H1 (cell line): ENCODE measurements around the gene AHCY. TPM values are rescaled to one million over a fixed set of nuclear protein-coding genes. Genes with fewer than 3 reads are reported as not detected.

Experiments
- CTCF ChIA-PET: fragments of 300-600 bp; sonication (Branson Sonifier 250); formaldehyde crosslinking; loops from one replicate; lab custom pipeline; 2021; ENCODE audit not compliant: partially characterized antibody; lab: Charles Lee
- POLR2A ChIA-PET: fragments of 300-600 bp; sonication (Branson Sonifier 250); formaldehyde crosslinking; loops from one replicate; lab custom pipeline; 2021; ENCODE audit warnings: inconsistent platforms; ENCODE audit not compliant: partially characterized antibody; lab: Charles Lee
- DNase-seq, 2 experiments: peaks; one replicate each; pipeline versions ENCODE4 v3.0.0 to v3.0.0-alpha.2; 2010 to 2022; ENCODE audit warnings: low spot score in 2 of 2, low read depth in 1 of 2, mixed read lengths in 1 of 2
- FAIRE-seq: peaks from 2 replicates; lab custom pipeline; 2011; peaks lifted over from hg19 to GRCh38; lab: Jason Lieb, UNC
- H2AFZ ChIP-seq: 2 replicates; pipeline ENCODE4 v1.8.1; 2012; ENCODE audit warnings: low read length, inconsistent platforms
- H2AK5ac ChIP-seq: 2 replicates; pipeline ENCODE4 v1.6.1; 2013; ENCODE audit warnings: low read depth, low read length
- H2BK120ac ChIP-seq: replicated peaks from 2 replicates; pipeline ENCODE3; 2013; ENCODE audit warnings: low read depth, low read length, inconsistent platforms
- H2BK12ac ChIP-seq: 2 replicates; pipeline ENCODE4 v1.6.1; 2013; ENCODE audit warnings: low read depth, low read length
- H2BK15ac ChIP-seq: 2 replicates; pipeline ENCODE4 v1.6.1; 2013; ENCODE audit warnings: low read length
- H2BK20ac ChIP-seq: 2 replicates; pipeline ENCODE4 v1.6.1; 2013; ENCODE audit warnings: low read length
- H2BK5ac ChIP-seq: 2 replicates; pipeline ENCODE4 v1.6.1; 2013; ENCODE audit warnings: low read depth, low read length
- H3K14ac ChIP-seq: 2 replicates; pipeline ENCODE4 v1.6.1; 2013; ENCODE audit warnings: inconsistent platforms; ENCODE audit not compliant: insufficient read length
- H3K18ac ChIP-seq: 2 replicates; pipeline ENCODE4 v1.6.1; 2013; ENCODE audit warnings: low read length; ENCODE audit errors: extremely low read depth
- H3K23ac ChIP-seq: 2 replicates; pipeline ENCODE4 v1.6.1; 2013; ENCODE audit warnings: inconsistent platforms; ENCODE audit not compliant: insufficient read length
- H3K23me2 ChIP-seq: 2 replicates; pipeline ENCODE4 v1.6.1; 2013; ENCODE audit warnings: low read depth, low read length
- H3K27ac ChIP-seq: 2 replicates; pipeline ENCODE4 v1.6.1; 2011; ENCODE audit warnings: low read depth, low read length, inconsistent platforms
- H3K27me3 ChIP-seq, 4 experiments: replicated peaks in 1 of 4; 1 replicate in 1 of 4; 2 replicates in 3 of 4; pipeline versions ENCODE4 v1.6.1 to v1.8.1; 2011 to 2013; ENCODE audit warnings: low read length in 3 of 4, mild to moderate bottlenecking in 3 of 4, inconsistent platforms in 2 of 4, mixed read lengths in 2 of 4, moderate library complexity in 1 of 4; ENCODE audit not compliant: control insufficient read depth in 3 of 4, insufficient read depth in 3 of 4; ENCODE audit errors: extremely low read depth in 1 of 4
- H3K36me3 ChIP-seq, 4 experiments: 2 replicates each; pipeline versions ENCODE4 v1.6.1 to v1.8.1; 2011 to 2013; ENCODE audit warnings: mild to moderate bottlenecking in 4 of 4, low read length in 3 of 4, moderate library complexity in 2 of 4, control low read depth in 1 of 4, inconsistent platforms in 1 of 4; ENCODE audit not compliant: insufficient read depth in 4 of 4, control insufficient read depth in 2 of 4
- H3K4ac ChIP-seq: replicated peaks from 2 replicates; pipeline ENCODE3; 2013; ENCODE audit warnings: low read length, low read depth, mixed read lengths, inconsistent platforms; ENCODE audit not compliant: insufficient read length
- H3K4me1 ChIP-seq, 4 experiments: replicated peaks in 1 of 4; 1 replicate in 1 of 4; 2 replicates in 3 of 4; pipeline versions ENCODE4 v1.6.1 to v1.8.1; 2011 to 2013; ENCODE audit warnings: low read length in 3 of 4, inconsistent platforms in 2 of 4, mixed read lengths in 1 of 4; ENCODE audit not compliant: insufficient read depth in 4 of 4, control insufficient read depth in 3 of 4
- H3K4me2 ChIP-seq, 2 experiments: 2 replicates each; pipeline versions ENCODE4 v1.6.1 to v1.8.1; 2011 to 2013; ENCODE audit warnings: low read depth in 2 of 2, low read length in 2 of 2, control low read depth in 1 of 2, inconsistent platforms in 1 of 2, mild to moderate bottlenecking in 1 of 2; ENCODE audit not compliant: insufficient read depth in 1 of 2
- H3K4me3 ChIP-seq, 4 experiments: fragments of 200-600, 300-600 bp in 1 of 4; sonication (generic), shearing (Covaris generic), sonication (Bioruptor Twin) in 1 of 4; 2 replicates each; pipeline versions ENCODE4 v1.5.1 to v1.8.1; 2011 to 2016; ENCODE audit warnings: low read length in 4 of 4, low read depth in 3 of 4, control low read depth in 2 of 4, inconsistent platforms in 2 of 4, mild to moderate bottlenecking in 2 of 4, mixed read lengths in 1 of 4, moderate library complexity in 1 of 4; ENCODE audit not compliant: insufficient read depth in 2 of 4; ENCODE audit errors: extremely low read depth in 1 of 4
- H3K56ac ChIP-seq: replicated peaks from 2 replicates; pipeline ENCODE3; 2013; ENCODE audit warnings: low read depth, mild to moderate bottlenecking, mixed read lengths, low read length, inconsistent platforms; ENCODE audit not compliant: insufficient read length
- H3K79me1 ChIP-seq: 2 replicates; pipeline ENCODE4 v1.6.1; 2013; ENCODE audit warnings: low read depth, low read length, control low read depth
- H3K79me2 ChIP-seq, 2 experiments: 2 replicates each; pipeline versions ENCODE4 v1.6.1 to v1.8.1; 2012 to 2013; ENCODE audit warnings: low read length in 2 of 2, mild to moderate bottlenecking in 2 of 2, inconsistent platforms in 1 of 2; ENCODE audit not compliant: insufficient read depth in 2 of 2, control insufficient read depth in 1 of 2
- H3K9ac ChIP-seq, 4 experiments: replicated peaks in 1 of 4; 1 replicate in 1 of 4; 2 replicates in 3 of 4; pipeline versions ENCODE4 v1.6.1 to v1.8.1; 2011 to 2013; ENCODE audit warnings: low read depth in 3 of 4, low read length in 3 of 4, control low read depth in 2 of 4, mild to moderate bottlenecking in 2 of 4, moderate library complexity in 2 of 4, inconsistent platforms in 1 of 4; ENCODE audit errors: extremely low read depth in 1 of 4
- H3K9me3 ChIP-seq, 2 experiments: 2 replicates each; pipeline versions ENCODE4 v1.6.1 to v1.8.1; 2012 to 2013; ENCODE audit warnings: mild to moderate bottlenecking in 2 of 2, moderate library complexity in 2 of 2, control low read depth in 1 of 2, inconsistent platforms in 1 of 2, low read depth in 1 of 2, low read length in 1 of 2, mixed read lengths in 1 of 2; ENCODE audit not compliant: insufficient read depth in 2 of 2
- H4K20me1 ChIP-seq, 2 experiments: replicated peaks in 1 of 2; 2 replicates each; pipeline versions ENCODE3 to v1.8.1; 2011 to 2013; ENCODE audit warnings: inconsistent platforms in 2 of 2, low read length in 2 of 2, mild to moderate bottlenecking in 1 of 2; ENCODE audit not compliant: insufficient read depth in 2 of 2, control insufficient read depth in 1 of 2
- H4K5ac ChIP-seq: 2 replicates; pipeline ENCODE4 v1.6.1; 2013; ENCODE audit warnings: low read length, low read depth, mixed read lengths, inconsistent platforms; ENCODE audit not compliant: insufficient read length
- H4K8ac ChIP-seq: 2 replicates; pipeline ENCODE4 v1.8.0; 2013; ENCODE audit warnings: mild to moderate bottlenecking, moderate library complexity, low read length, inconsistent platforms; ENCODE audit not compliant: insufficient read depth; ENCODE audit errors: extremely low read depth
- H4K91ac ChIP-seq: replicated peaks from 2 replicates; pipeline ENCODE3; 2013; ENCODE audit warnings: low read length, mixed read lengths, inconsistent platforms; ENCODE audit not compliant: insufficient read length
- ASH2L ChIP-seq: fragments of 200-600, 300-600 bp; sonication (generic); IDR thresholded peaks from one replicate; pipeline ENCODE4 v1.7.1; 2017; ENCODE audit warnings: low read length
- CBX8 ChIP-seq: fragments of 300-800, 300-1000 bp; sonication (generic); IDR thresholded peaks from 2 replicates; pipeline ENCODE4 v1.7.1; 2016; ENCODE audit warnings: low read depth, low read length, borderline replicate concordance
- CHD1 ChIP-seq: IDR thresholded peaks from 2 replicates; pipeline ENCODE4 v1.6.1; 2012; ENCODE audit warnings: low read depth, low read length, improper control_type of control experiment
- CREB1 ChIP-seq: IDR thresholded peaks from 2 replicates; pipeline ENCODE4 v1.6.1; 2012; ENCODE audit warnings: inconsistent platforms
- E2F6 ChIP-seq: IDR thresholded peaks from 2 replicates; pipeline ENCODE4 v1.6.1; 2012; ENCODE audit warnings: inconsistent platforms
- EGR1 ChIP-seq: IDR thresholded peaks from 2 replicates; pipeline ENCODE4 v1.6.1; 2011; ENCODE audit warnings: low read depth, low read length, borderline replicate concordance
- FOSL1 ChIP-seq: IDR thresholded peaks from 2 replicates; pipeline ENCODE4 v1.6.1; 2011; ENCODE audit warnings: mild to moderate bottlenecking, low read depth, low read length, moderate library complexity; ENCODE audit not compliant: insufficient read depth
- KDM1A ChIP-seq: fragments of 200-600, 300-600 bp; sonication (generic); IDR thresholded peaks from 2 replicates; pipeline ENCODE4 v1.7.1; 2016; ENCODE audit warnings: mild to moderate bottlenecking, low read length, borderline replicate concordance
- POLR2A ChIP-seq, 2 experiments: IDR thresholded peaks; 1 replicate in 1 of 2; 2 replicates in 1 of 2; pipeline ENCODE4 v1.6.1; 2011; ENCODE audit warnings: low read depth in 2 of 2, low read length in 2 of 2, mild to moderate bottlenecking in 2 of 2; ENCODE audit errors: control extremely low read depth in 1 of 2
- RFX5 ChIP-seq: IDR thresholded peaks from 2 replicates; pipeline ENCODE4 v1.6.1; 2011; ENCODE audit warnings: low read depth, low read length, improper control_type of control experiment, borderline replicate concordance
- WGBS, 2 experiments: shearing (Covaris generic) in 1 of 2; methylation state at CpG; one replicate each; pipeline versions ENCODE4 v1.1.6 to v1.1.7; 2013 to 2015; ENCODE audit warnings: low lambda C conversion rate in 2 of 2, mixed read lengths in 2 of 2, inconsistent platforms in 1 of 2, low coverage in 1 of 2, missing lambda C conversion rate in 1 of 2; ENCODE audit not compliant: insufficient replicate concordance in 2 of 2, insufficient coverage in 1 of 2, insufficient read length in 1 of 2; ENCODE audit errors: extremely low coverage in 1 of 2, missing lambda C conversion rate in 1 of 2; 5-methylcytosine and 5-hydroxymethylcytosine counted together
- polyA plus RNA-seq, 7 experiments: library from polyadenylated mRNA; depleted of rRNA in 3 of 7; stranded (reverse) in 5 of 7; unstranded in 2 of 7; fragments of >200 nt in 5 of 7; fragments of 200-250 nt in 2 of 7; gene quantifications; 1 replicate in 5 of 7; 2 replicates in 1 of 7; 4 replicates in 1 of 7; pipeline versions ENCODE4 v1.2.1 to v1.2.3, GENCODE V29; 2011 to 2013; ENCODE audit warnings: missing spikeins in 2 of 7, mixed read lengths in 2 of 7
- total RNA-seq: library from RNA; stranded (reverse); fragmentation: NEBNext Ultra II Directional; extraction: Animal tissue kit (Norgen Biotek cat#: 25700); gene quantifications from 2 replicates; pipeline ENCODE4 v1.2.1, GENCODE V29; 2021

Gene AHCY
- total and polyA plus RNA-seq, 2 of the 8 experiments (the other 6 are each of a cell fraction or from before 2014, with no cell fraction given), result 404 to 638 TPM

GRCh38 chr20:34240121-34240520 lies 63.0 kb downstream of the AHCY start:
- no peak for TF ChIP-seq POLR2A (IDR thresholded peaks at IDR 0.05; ENCODE audit: control extremely low read depth in 1 of 2, low read depth in 2 of 2, low read length in 2 of 2)
- no peak for TF ChIP-seq ASH2L
- TF ChIP-seq RFX5, result no peak
- TF ChIP-seq E2F6, result no peak
- no peak for TF ChIP-seq EGR1
- no peak for TF ChIP-seq KDM1A
- TF ChIP-seq CBX8, result no peak
- TF ChIP-seq CREB1, result no peak
- no peak for TF ChIP-seq CHD1
- no peak for TF ChIP-seq FOSL1
- H4K5ac ChIP-seq, result no peak overlapping the region
- FAIRE-seq (no peak), DNase-seq (no peak)
- no peaks in the 10 kb centered on the region for H3K27me3 ChIP-seq
- WGBS, 2 experiments, result 94% methylated on average over 1 of the region's 1 CpG; no CpG with 5 or more reads in 1 of the 2 experiments
- H3K23ac ChIP-seq, result no peak overlapping the region
- H3K23me2 ChIP-seq, result no peaks in the 10 kb centered on the region; the same call in 1 of the 2 replicates
- no peak overlapping the region for H3K18ac ChIP-seq
- POLR2A ChIA-PET, result interaction anchor here (1.8 kb wide), 1 partner anchor 16 kb away, joined by 5 read pairs; no protein-coding TSS in a partner anchor
- CTCF ChIA-PET, result interaction anchor here (1.1 to 1.5 kb wide), 3 partner anchors 15 to 49 kb away, joined by 3 to 5 read pairs (median 4); no protein-coding TSS in a partner anchor
- no peaks in the 10 kb centered on the region for H3K36me3 ChIP-seq
- no peak overlapping the region for H4K91ac ChIP-seq
- no peak overlapping the region for H2AFZ ChIP-seq
- no peak overlapping the region for H2BK5ac ChIP-seq
- no peak overlapping the region for H2BK15ac ChIP-seq
- no peak overlapping the region for H2BK12ac ChIP-seq
- no peak overlapping the region for H3K27ac ChIP-seq
- H3K4me2 ChIP-seq, result no peak overlapping the region
- H3K56ac ChIP-seq, result no peak overlapping the region
- no peak overlapping the region for H3K4ac ChIP-seq
- no peaks in the 10 kb centered on the region for H3K79me2 ChIP-seq
- H3K9ac ChIP-seq, result no peak overlapping the region
- H2BK120ac ChIP-seq, result no peak overlapping the region
- no peak overlapping the region for H2AK5ac ChIP-seq
- no peak overlapping the region for H3K14ac ChIP-seq
- no peaks in the 10 kb centered on the region for H3K9me3 ChIP-seq
- H3K79me1 ChIP-seq, result no peaks in the 10 kb centered on the region
- no peak overlapping the region for H2BK20ac ChIP-seq
- H3K4me1 ChIP-seq, result no peaks in the 10 kb centered on the region
- no peak overlapping the region for H3K4me3 ChIP-seq
- H4K8ac ChIP-seq, result no peak overlapping the region
- H4K20me1 ChIP-seq, result no peaks in the 10 kb centered on the region
